GM12892 (cell line): ENCODE measurements around the gene ANGPTL4.
A peak's percentile ranks its signal among the peaks of the same experiment; 100 is the strongest.
"Not testable (repeated sequence)": the region's sequence is repeated elsewhere in the genome, so short reads cannot be mapped to it uniquely, and the experiment has no call there.

Experiments
- DNase-seq: peaks from one replicate; pipeline ENCODE4 v3.0.0; 2011; ENCODE audit not compliant: insufficient read length
- FAIRE-seq: peaks from 2 replicates; lab custom pipeline; 2011; peaks lifted over from hg19 to GRCh38; lab: Jason Lieb, UNC
- POLR2A ChIP-seq: IDR thresholded peaks from 2 replicates; pipeline ENCODE4 v1.6.1; 2011; ENCODE audit warnings: low read depth, low read length, control low read depth
- POLR2AphosphoS5 ChIP-seq: IDR thresholded peaks from 2 replicates; pipeline ENCODE4 v1.6.1; 2011; ENCODE audit warnings: low read depth, low read length, control low read depth
- TAF1 ChIP-seq: IDR thresholded peaks from 2 replicates; pipeline ENCODE4 v1.6.1; 2011; ENCODE audit warnings: low read depth, mild to moderate bottlenecking, control low read depth, low read length, borderline replicate concordance

Gene ANGPTL4

GRCh38 chr19:8377598-8377997 is 13.6 kb downstream of the ANGPTL4 start:
- no peak for FAIRE-seq
- TF ChIP-seq POLR2A (no peak), TAF1 (no peak), POLR2AphosphoS5 (no peak)
- no peak for DNase-seq

- FAIRE-seq, DNase-seq: not testable (repeated sequence)
Measured at GRCh38 chr19:8379156-8379891, 15.4 kb downstream of the ANGPTL4 start.

GRCh38 chr19:8384569-8384968 is 20.6 kb downstream of the ANGPTL4 start:
- not testable (repeated sequence) for FAIRE-seq

GRCh38 chr19:8385103-8385502 is 21.1 kb downstream of the ANGPTL4 start:
- not testable (repeated sequence) for FAIRE-seq

More at GRCh38 chr19:8384569-8384968, 20.6 kb downstream of the ANGPTL4 start:
- DNase-seq = not testable (repeated sequence)

GRCh38 chr19:8385566-8385965 is 21.6 kb downstream of the ANGPTL4 start:
- not testable (repeated sequence) for FAIRE-seq, DNase-seq

More at GRCh38 chr19:8385103-8385502, 21.1 kb downstream of the ANGPTL4 start:
- DNase-seq = not testable (repeated sequence)

- not testable (repeated sequence) for DNase-seq, FAIRE-seq
Measured at GRCh38 chr19:8386419-8386818, 22.5 kb downstream of the ANGPTL4 start.

- TF ChIP-seq TAF1 (no peak), POLR2AphosphoS5 (no peak), POLR2A (no peak)
- FAIRE-seq = no peak
- no peak for DNase-seq
Measured at GRCh38 chr19:8386990-8387389, 23.0 kb downstream of the ANGPTL4 start.

DNA sequence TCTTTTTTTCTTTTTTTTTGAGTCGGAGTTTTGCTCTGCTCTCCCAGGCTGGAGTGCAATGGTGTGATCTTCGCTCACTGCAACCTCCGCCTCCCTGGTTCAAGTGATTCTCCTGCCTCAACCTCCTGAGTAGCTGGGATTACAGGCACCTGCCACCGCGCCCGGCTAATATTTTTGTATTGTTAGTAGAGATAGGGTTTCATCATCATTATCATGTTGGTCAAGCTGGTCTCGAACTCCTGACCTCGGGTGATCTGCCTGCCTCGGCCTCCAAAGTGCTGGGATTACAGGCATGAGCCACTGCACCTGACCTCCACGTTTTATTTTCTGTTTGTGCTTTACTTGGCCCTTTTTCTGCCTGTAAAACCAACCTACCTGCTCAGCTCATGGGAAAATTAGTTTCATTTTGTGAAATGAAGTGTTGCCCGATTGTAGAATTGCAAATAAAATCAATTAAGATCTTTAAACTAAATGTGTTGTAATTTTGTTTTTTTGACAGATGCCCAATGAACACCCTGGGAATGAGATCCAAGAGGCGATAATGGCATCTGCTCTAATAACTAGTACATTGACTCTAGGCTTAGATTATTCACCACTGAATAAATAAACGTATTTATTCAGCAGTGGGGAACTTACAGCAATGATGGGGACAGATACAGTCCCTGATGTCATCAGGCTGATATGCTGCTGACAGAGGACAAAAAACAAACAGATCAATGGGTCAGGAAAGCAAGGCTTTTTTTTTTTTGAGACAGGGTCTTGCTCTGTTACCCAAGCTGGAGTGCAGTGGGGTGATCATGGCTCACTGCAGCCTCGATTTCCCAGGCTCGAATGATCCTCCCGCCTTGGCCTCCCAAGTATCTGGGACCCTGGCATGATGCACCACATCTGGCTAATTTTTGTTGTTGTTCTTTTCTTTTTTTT is 24.0 kb downstream of the ANGPTL4 start:
- DNase-seq (no peak), FAIRE-seq (no peak)

GRCh38 chr19:8388612-8388958 is 24.6 kb downstream of the ANGPTL4 start:
- DNase-seq (no peak), FAIRE-seq (no peak)
- TF ChIP-seq POLR2AphosphoS5 = no peak
- TF ChIP-seq TAF1 = no peak
- no peak for TF ChIP-seq POLR2A

More for the DNA sequence above, 24.0 kb downstream of the ANGPTL4 start:
- TF ChIP-seq TAF1 = no peak
- TF ChIP-seq POLR2AphosphoS5 = no peak
- no peak for TF ChIP-seq POLR2A

DNA sequence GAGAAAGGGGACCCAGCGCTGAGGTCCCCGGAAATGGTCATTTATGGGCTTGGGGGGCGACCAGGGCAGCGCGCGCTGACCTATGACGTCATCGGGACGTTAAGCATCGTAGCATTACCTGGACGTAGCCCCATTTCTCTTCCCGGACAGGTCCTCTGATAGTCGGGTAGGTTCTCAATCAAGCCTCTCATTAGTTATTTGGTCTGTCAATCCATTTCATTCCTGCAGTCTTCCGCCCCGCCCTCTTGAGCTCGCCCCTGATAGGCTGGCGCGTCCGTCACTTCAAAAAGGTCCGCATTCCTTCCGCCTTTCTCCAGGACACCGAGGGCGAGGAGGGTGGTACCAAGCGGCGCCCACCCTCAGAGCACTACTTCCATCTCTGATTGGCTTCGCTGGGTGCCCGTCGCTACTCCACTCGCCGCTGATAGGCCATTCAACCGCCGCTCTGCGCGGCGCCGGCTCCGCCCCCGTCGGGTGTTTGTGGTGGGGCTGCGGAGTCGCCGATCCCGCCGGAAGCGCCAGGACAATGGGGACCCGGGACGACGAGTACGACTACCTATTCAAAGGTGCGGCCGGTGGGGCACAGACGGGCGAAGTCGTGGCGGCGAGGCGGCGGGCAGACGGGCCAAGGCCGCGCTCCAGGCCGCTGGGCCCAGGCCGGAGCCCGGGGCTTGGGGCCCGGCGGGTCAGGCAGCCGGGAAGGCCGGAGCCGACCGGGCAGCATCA is 26.1 kb downstream of the ANGPTL4 start, which contains the start of gene RAB11B:
Gene RAB11B, plus strand, starts transcription at position 470 of the 726 bp plus-strand sequence. Its CDS starts 57 bp downstream, at position 527.
- FAIRE-seq (peak; percentile 98), DNase-seq (peak; percentile 96)
- TF ChIP-seq POLR2A = peak; percentile 17; the same call in 1 of the 2 replicates
- TF ChIP-seq POLR2AphosphoS5 = no peak

- DNase-seq (peak; percentile 90), FAIRE-seq (no peak)
- TF ChIP-seq POLR2AphosphoS5 (no peak), POLR2A (no peak), TAF1 (no peak)
Measured at GRCh38 chr19:8390617-8390981, 26.6 kb downstream of the ANGPTL4 start.

GRCh38 chr19:8391198-8392016 is 27.5 kb downstream of the ANGPTL4 start:
- no peak for DNase-seq
- no peak for TF ChIP-seq POLR2AphosphoS5
- TF ChIP-seq TAF1 = no peak
- no peak for TF ChIP-seq POLR2A
- no peak for FAIRE-seq
